ENCODE results near the gene TRIM62.

DNA sequence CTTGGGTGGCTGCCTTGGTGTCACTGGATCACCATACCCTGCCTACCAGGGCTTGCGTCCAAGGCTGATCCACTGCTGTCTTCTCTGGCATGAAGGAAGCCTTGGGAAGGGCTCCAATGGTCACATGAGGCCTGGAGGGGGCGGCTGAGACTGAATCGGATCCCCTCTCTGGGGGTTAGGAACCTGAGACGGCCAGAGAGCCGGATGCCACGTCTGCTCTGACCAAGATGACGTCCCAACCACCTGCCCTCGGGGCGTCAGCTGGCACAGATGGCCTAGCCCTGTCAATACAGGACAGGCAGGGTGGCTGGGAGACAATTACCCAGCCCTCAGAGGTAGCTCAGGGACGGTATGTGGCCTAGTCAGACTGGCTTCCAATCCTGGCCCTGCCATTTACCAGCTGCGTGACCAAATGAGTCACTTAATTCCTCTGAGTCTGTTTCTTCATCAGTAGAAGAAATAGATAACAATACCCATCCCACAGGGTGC is 5.4 kb downstream of the TRIM62 start:
- TF ChIP-seq CTCF (IDR thresholded peaks at IDR 0.05; ENCODE audit: low read length) (no peak), EZH2phosphoT487 (IDR thresholded peaks at IDR 0.05; ENCODE audit: low read length) (no peak), EZH2 (optimal IDR thresholded peaks at IDR 0.05; ENCODE audit: low read depth, low read length) (no peak)
